Measurements from ENCODE around the gene TMEM59.
"Not testable (repeated sequence)": the region's sequence is repeated elsewhere in the genome, so short reads cannot be mapped to it uniquely, and the experiment has no call there.

The TMEM59 gene

GRCh38 chr1:54017979-54018378 is 35.0 kb downstream of the TMEM59 start, which contains the start of gene LDLRAD1:
Gene LDLRAD1, minus strand, starts transcription at chr1:54018186. Its CDS starts 74 bp downstream, at chr1:54018112.
- DNase-seq = peak in 4 of 42 donors; percentile 9 to 22 (median 13)
- intact Hi-C loops (cut with DNase I) = no loop called here

- DNase-seq = peak in 5 of 42 donors; percentile 3 to 28 (median 6)
- intact Hi-C loops (cut with DNase I) = no loop called here
Measured at GRCh38 chr1:54016343-54017282, 36.4 kb downstream of the TMEM59 start.

GRCh38 chr1:54014009-54014629 is 38.9 kb downstream of the TMEM59 start:
- peak in 5 of 42 donors; percentile 11 to 28 (median 22) for DNase-seq
- intact Hi-C loops (cut with DNase I) = no loop called here

GRCh38 chr1:54013393-54014008 is 39.5 kb downstream of the TMEM59 start:
- intact Hi-C loops (cut with DNase I) = no loop called here
- DNase-seq = peak in 5 of 42 donors; percentile 0 to 26 (median 4)

GRCh38 chr1:54012863-54013262 is 40.1 kb downstream of the TMEM59 start:
- DNase-seq = peak in 5 of 42 donors; percentile 5 to 22 (median 13)
- intact Hi-C loops (cut with DNase I) = no loop called here

- DNase-seq = peak in 5 of 42 donors; percentile 10 to 28 (median 16)
- intact Hi-C loops (cut with DNase I) = no loop called here
Measured at GRCh38 chr1:54012008-54012325, 41.0 kb downstream of the TMEM59 start.

GRCh38 chr1:54011316-54012007 is 41.5 kb downstream of the TMEM59 start:
- intact Hi-C loops (cut with DNase I) = no loop called here

GRCh38 chr1:54010415-54011117 is 42.4 kb downstream of the TMEM59 start:
- intact Hi-C loops (cut with DNase I) = no loop called here
- peak in 4 of 42 donors; percentile 6 to 19 (median 10) for DNase-seq

More at GRCh38 chr1:54011316-54012007, 41.5 kb downstream of the TMEM59 start:
- DNase-seq = peak in 4 of 42 donors; percentile 5 to 23 (median 10)

- intact Hi-C loops (cut with DNase I) = no loop called here
- peak in 4 of 42 donors; percentile 6 to 15 (median 12) for DNase-seq
Measured at GRCh38 chr1:54009406-54009805, 43.6 kb downstream of the TMEM59 start.

- intact Hi-C loops (cut with DNase I) = no loop called here
- peak in 5 of 42 donors; percentile 8 to 20 (median 13) for DNase-seq
Measured at GRCh38 chr1:54008876-54009275, 44.1 kb downstream of the TMEM59 start.

GRCh38 chr1:54007613-54008012 is 45.4 kb downstream of the TMEM59 start:
- intact Hi-C loops (cut with DNase I) = no loop called here
- peak in 3 of 42 donors; percentile 5 to 8 (median 6) for DNase-seq

GRCh38 chr1:54006508-54006907 is 46.5 kb downstream of the TMEM59 start:
- DNase-seq = peak in 1 of 42 donors; percentile 19
- intact Hi-C loops (cut with DNase I) = no loop called here

- intact Hi-C loops (cut with DNase I) = no loop called here
- DNase-seq = peak in 1 of 42 donors; percentile 5
Measured at GRCh38 chr1:54004481-54005049, 48.4 kb downstream of the TMEM59 start.

- intact Hi-C loops (cut with DNase I) = not testable (repeated sequence)
Measured at GRCh38 chr1:54003750-54004480, 49.1 kb downstream of the TMEM59 start.

GRCh38 chr1:54003249-54003646 is 49.8 kb downstream of the TMEM59 start:
- intact Hi-C loops (cut with DNase I) = no loop called here
- peak in 3 of 42 donors; percentile 2 to 13 (median 12) for DNase-seq

More at GRCh38 chr1:54003750-54004480, 49.1 kb downstream of the TMEM59 start:
- peak in 2 of 42 donors; percentile 16 to 23 for DNase-seq

GRCh38 chr1:54002544-54003248 is 50.3 kb downstream of the TMEM59 start:
- intact Hi-C loops (cut with DNase I) = no loop called here
- DNase-seq = peak in 2 of 42 donors; percentile 16 to 30

All from head of caudate nucleus (tissue), 42 donors.